Rectal smooth muscle tissue (tissue), 1 donor: ENCODE measurements around the gene UST.

ENCODE experiments used
- H3K27ac ChIP-seq: one replicate; pipeline ENCODE4 v1.7.0; 2013; ENCODE audit warnings: low read depth, low read length, inconsistent platforms
- H3K27me3 ChIP-seq: one replicate; pipeline ENCODE4 v1.7.0; 2013; ENCODE audit warnings: low read length; ENCODE audit not compliant: control insufficient read depth, insufficient read depth
- H3K36me3 ChIP-seq: one replicate; pipeline ENCODE4 v1.7.0; 2013; ENCODE audit warnings: low read length; ENCODE audit not compliant: control insufficient read depth, insufficient read depth
- H3K4me1 ChIP-seq: one replicate; pipeline ENCODE4 v1.7.0; 2013; ENCODE audit warnings: low read length; ENCODE audit not compliant: control insufficient read depth, insufficient read depth
- H3K4me3 ChIP-seq: one replicate; pipeline ENCODE4 v1.7.0; 2013; ENCODE audit warnings: low read length
- H3K9ac ChIP-seq: one replicate; pipeline ENCODE4 v1.7.0; 2013; ENCODE audit warnings: low read length

Gene UST

DNA sequence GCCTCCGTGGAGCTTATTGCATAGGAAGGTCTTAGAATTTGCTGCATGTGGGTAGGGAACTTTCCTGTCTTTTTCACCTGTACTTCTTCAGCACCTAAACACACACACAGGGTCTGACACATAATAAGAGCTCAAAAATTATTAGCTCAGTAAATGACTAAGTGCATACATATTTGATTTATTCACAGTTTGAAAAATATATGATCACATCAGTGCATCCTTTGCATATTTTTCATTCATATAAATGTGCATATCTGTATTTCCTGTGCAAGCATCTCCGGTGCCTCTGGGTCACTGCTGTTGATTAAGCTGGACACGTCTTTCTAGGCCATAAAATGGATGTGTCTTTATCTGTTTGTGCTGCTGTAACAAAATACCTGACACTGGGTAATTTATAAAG, 234.7 kb downstream of the UST start:
- H3K9ac ChIP-seq, result no peak overlapping the region
- no peaks in the 10 kb centered on the region for H3K4me1 ChIP-seq

DNA sequence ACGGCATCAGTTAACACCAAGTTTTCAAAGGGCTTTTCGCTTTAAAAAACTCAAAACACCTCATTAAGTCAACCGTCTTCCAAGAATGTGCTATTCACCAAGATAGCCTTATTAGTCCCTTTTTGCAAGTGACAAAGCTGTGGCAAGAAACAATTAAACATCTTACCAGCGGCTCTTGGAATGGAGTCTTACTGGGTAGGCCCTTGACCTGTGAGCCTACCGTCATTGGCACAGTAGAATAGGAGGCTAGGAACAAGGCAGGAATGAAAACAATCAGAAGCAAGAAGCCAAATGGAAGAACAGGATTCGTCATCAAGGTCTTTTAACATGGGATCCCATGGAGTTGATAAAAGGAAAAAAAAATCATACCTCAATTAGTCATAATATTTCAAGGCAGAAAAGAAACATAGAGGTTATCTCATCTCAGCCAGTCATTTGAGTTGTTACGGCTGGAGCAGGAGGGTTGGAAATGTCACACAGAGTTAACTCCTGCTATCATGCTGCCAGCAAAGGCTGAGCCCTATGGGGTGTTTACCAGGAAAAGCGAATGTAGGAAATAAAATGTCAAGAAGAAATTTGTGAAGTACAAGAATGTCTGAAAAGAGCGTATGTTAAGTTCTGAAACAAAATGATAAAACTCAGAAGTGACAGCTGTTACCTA, 236.4 kb downstream of the UST start:
- H3K27me3 ChIP-seq, result no peaks in the 10 kb centered on the region
- no peak overlapping the region for H3K27ac ChIP-seq
- no peak overlapping the region for H3K9ac ChIP-seq
- no peaks in the 10 kb centered on the region for H3K36me3 ChIP-seq
- no peak overlapping the region for H3K4me3 ChIP-seq
- H3K4me1 ChIP-seq, result no peaks in the 10 kb centered on the region

More for the DNA sequence above, 234.7 kb downstream of the UST start:
- no peak overlapping the region for H3K27ac ChIP-seq
- no peak overlapping the region for H3K4me3 ChIP-seq
- no peaks in the 10 kb centered on the region for H3K36me3 ChIP-seq
- H3K27me3 ChIP-seq, result no peaks in the 10 kb centered on the region

DNA sequence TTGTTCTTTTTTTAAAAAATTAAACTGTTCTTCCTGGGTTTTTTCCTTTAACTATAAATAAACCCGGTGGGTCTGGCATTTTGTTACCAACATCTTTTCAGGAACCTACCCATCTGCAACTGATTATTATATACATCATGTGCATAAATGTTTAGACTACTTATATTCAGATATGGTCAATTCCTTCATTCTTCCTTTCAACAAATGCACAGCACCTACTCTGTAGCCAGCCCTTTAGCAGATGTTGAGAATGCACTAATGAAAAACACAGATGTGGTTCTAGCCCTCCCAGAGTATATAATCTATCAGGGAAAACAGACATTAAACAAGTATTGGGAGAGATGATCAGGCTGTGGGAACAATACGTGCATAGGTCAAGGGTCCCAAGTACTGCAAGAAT, 237.1 kb downstream of the UST start:
- no peak overlapping the region for H3K4me3 ChIP-seq
- H3K9ac ChIP-seq, result no peak overlapping the region
- H3K27ac ChIP-seq, result no peak overlapping the region
- H3K36me3 ChIP-seq, result no peaks in the 10 kb centered on the region
- no peaks in the 10 kb centered on the region for H3K4me1 ChIP-seq
- no peaks in the 10 kb centered on the region for H3K27me3 ChIP-seq

DNA sequence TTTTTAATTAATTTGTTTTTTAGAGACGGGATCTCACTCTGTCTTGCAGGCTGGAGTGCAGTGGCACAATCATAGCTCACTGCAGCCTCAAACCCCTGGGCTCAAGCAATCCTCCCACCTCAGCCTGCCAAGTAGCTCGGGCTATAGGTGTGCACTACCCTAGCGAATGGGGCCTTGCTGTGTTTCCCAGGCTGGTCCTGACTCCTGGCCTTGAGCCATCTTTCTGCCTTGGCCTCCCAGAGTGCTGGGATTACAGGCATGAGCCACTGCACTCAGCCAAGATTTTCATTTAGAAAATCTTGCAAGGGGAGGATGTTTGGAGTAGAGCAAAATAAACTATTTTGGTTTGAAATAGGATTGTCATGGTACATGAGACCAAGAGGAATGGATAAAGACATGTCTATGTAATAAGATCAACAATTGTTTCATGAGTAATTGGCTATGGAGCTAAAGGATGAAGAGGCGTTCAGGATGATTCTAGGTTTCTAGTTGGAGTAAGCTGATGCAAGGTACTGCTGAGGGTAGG, 237.8 kb downstream of the UST start:
- no peak overlapping the region for H3K9ac ChIP-seq
- no peak overlapping the region for H3K27ac ChIP-seq
- no peaks in the 10 kb centered on the region for H3K36me3 ChIP-seq
- H3K27me3 ChIP-seq, result no peaks in the 10 kb centered on the region
- H3K4me1 ChIP-seq, result peaks cover 1% of the 10 kb centered on the region
- no peak overlapping the region for H3K4me3 ChIP-seq

DNA sequence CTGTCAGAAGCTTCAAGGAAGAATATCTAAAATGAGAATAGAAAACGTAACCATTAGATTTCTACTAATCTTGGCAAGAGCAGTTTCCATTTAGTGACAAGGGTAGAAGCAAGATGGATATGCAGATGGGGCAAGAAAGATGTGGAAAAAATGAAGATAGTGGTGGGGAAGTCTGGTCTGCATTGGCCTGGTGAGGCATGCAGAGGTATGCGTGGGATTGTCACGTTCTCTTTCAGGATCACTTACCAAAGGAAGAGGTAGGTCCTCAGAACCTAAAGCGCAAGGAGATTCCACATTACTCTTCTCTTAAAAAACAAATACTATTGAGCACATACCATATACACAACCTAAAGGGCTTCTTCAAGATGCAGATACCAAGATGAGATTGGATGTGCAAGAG, 238.7 kb downstream of the UST start:
- H3K9ac ChIP-seq, result no peak overlapping the region
- H3K4me1 ChIP-seq, result peaks cover 5% of the 10 kb centered on the region
- no peaks in the 10 kb centered on the region for H3K27me3 ChIP-seq
- no peak overlapping the region for H3K27ac ChIP-seq
- no peak overlapping the region for H3K4me3 ChIP-seq
- no peaks in the 10 kb centered on the region for H3K36me3 ChIP-seq

DNA sequence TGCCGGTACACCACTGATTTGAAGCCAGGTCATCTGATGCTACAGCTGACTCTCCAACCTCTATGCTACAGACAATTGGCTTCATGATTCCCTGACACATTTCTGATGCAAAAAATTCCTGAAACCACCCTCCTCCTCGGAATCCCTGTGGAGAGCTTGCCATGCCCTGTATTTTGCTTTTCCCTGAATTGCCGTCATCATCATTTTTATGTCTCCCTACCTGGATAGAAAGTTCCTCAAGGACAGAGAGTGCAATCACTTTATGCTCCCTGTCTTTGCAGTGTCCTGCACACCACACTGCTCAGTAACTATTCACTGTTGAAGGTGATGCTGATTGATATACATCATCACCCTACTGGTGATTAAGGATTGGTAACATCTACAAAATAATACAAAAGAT, 239.8 kb downstream of the UST start:
- no peak overlapping the region for H3K27ac ChIP-seq
- H3K9ac ChIP-seq, result no peak overlapping the region
- no peaks in the 10 kb centered on the region for H3K36me3 ChIP-seq
- peaks cover 5% of the 10 kb centered on the region for H3K4me1 ChIP-seq
- H3K27me3 ChIP-seq, result no peaks in the 10 kb centered on the region
- H3K4me3 ChIP-seq, result no peak overlapping the region

DNA sequence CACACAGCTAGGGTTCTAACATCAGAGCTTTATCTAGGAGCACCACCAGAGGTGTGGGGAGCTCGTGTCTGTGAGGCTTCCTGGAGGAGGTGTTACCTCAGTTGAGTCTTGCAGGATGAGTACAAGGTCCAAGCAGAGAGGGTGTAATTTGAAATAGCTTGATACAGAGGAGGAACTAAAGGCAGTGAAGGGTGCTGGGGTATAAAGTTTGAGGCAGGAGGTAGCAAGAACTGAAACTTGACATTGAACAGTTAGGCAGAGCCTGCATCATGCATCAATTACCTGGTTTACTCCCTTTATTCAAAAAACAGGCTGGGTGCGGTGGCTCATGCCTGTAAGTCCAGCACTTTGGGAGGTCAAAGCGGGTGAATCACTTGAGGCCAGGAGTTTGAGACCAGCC, 241.2 kb downstream of the UST start:
- H3K36me3 ChIP-seq, result no peaks in the 10 kb centered on the region
- peaks cover 5% of the 10 kb centered on the region for H3K4me1 ChIP-seq
- no peak overlapping the region for H3K9ac ChIP-seq
- no peaks in the 10 kb centered on the region for H3K27me3 ChIP-seq
- H3K4me3 ChIP-seq, result no peak overlapping the region
- no peak overlapping the region for H3K27ac ChIP-seq

DNA sequence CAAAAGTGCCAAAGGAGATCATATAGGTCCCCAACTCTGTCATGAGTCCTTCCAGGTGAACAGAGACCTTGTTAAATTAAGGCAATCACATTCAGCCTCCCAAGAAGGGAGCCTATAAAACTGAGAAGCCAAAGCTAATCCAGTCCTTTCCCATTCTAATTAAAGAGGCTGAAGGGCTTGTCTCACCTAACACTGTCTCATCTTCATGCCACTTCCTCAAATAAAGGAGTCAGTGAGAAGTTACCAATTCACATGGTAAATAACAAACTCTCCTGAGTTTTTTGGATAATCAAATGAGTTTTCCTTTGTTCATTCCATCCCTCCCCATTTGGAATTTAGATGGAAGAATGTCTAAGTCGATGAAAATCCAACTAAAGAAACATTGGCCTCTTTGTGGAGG, 242.8 kb downstream of the UST start:
- H3K4me1 ChIP-seq, result peaks cover 5% of the 10 kb centered on the region
- H3K4me3 ChIP-seq, result no peak overlapping the region
- no peak overlapping the region for H3K9ac ChIP-seq
- H3K27ac ChIP-seq, result no peak overlapping the region
- H3K36me3 ChIP-seq, result no peaks in the 10 kb centered on the region
- H3K27me3 ChIP-seq, result no peaks in the 10 kb centered on the region

DNA sequence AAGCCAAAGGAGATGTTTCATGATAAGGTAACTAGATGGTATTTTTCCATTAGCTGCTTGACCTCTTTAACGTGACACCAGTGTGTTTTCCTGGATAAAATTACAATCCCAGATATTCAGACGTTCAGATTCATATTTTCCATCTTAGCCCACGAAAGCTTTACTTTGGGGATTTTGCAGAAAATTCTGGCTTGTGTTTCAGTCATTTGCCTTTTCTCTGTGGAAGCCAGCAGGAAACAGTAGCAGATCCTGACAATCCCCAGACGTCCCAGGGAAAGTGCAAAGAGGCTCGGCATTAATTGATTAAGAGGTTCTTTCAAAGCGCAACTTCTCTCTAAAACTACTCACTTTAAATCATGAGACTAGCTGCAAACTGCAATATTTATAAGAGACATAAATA, 243.6 kb downstream of the UST start:
- Histone ChIP-seq H3K4me3 (no peak overlapping the region), H3K27ac (no peak overlapping the region), H3K9ac (no peak overlapping the region)

DNA sequence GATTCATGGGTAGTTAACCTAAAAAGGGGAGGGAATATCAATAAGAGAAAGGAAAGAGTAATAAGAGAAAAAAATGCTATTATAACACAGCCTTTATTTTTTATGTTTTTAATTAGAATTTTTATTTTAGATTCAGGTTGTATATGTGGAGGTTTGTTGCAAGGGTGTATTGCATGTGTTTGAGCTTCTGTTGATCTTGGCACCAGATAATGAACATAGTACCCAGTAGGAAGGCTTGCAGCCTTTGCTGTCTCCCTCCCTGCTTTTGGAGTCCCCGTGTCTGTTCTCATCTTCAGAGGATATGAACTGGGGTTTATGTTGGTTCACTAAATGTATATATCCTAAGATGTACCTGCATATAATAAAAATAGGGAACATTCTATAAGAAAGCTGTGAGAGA, 250.0 kb downstream of the UST start:
- no peak overlapping the region for H3K4me3 ChIP-seq
- H3K36me3 ChIP-seq, result peaks cover 3% of the 10 kb centered on the region
- H3K4me1 ChIP-seq, result peaks cover 14% of the 10 kb centered on the region
- no peak overlapping the region for H3K27ac ChIP-seq
- H3K27me3 ChIP-seq, result no peaks in the 10 kb centered on the region
- H3K9ac ChIP-seq, result no peak overlapping the region

More for the DNA sequence above, 243.6 kb downstream of the UST start:
- no peaks in the 10 kb centered on the region for H3K27me3 ChIP-seq
- no peaks in the 10 kb centered on the region for H3K36me3 ChIP-seq
- peaks cover 5% of the 10 kb centered on the region for H3K4me1 ChIP-seq

DNA sequence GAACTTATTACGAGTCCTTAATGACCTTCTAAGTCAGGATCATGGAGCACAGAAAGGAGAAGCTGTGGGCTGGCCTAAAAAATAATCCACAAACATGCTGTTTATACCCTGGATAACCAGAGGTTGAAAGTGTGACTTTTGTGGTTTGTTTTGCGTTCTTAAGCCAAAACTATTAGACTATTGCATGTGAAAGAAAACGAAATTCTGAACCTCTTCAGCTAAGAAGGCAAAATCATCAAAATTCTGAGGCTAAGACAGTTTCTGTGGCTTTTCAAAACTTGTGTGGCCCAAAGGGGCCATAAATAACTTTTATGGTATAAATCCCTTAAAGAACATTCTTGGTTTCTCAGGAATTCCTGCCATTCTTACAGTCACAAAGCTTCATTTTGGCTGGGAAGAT, 251.0 kb downstream of the UST start:
- no peak overlapping the region for H3K27ac ChIP-seq
- no peak overlapping the region for H3K4me3 ChIP-seq
- H3K36me3 ChIP-seq, result peaks cover 3% of the 10 kb centered on the region
- H3K4me1 ChIP-seq, result peaks cover 14% of the 10 kb centered on the region
- no peaks in the 10 kb centered on the region for H3K27me3 ChIP-seq
- no peak overlapping the region for H3K9ac ChIP-seq

DNA sequence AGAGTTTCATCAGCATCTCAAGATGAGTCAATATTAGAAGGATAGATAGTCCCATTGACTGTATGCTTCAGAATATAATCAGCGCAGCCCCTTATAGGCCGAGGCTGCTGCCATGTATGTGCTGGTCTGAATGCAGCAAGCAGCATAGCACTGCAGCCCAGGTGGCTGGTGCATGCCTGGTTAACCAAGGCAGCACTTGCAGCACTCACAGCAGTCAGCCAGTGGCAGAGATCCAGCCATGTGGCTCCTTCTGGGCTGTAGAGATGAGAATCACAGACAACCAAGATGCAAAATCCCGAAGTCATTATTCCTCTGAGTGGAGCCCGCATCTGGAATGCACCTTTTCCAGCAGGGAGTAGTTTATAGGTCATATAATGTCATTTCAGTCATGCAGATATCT, 251.9 kb downstream of the UST start:
- H3K9ac ChIP-seq, result no peak overlapping the region
- no peaks in the 10 kb centered on the region for H3K27me3 ChIP-seq
- no peak overlapping the region for H3K27ac ChIP-seq
- peaks cover 3% of the 10 kb centered on the region for H3K36me3 ChIP-seq
- no peak overlapping the region for H3K4me3 ChIP-seq
- H3K4me1 ChIP-seq, result peaks cover 14% of the 10 kb centered on the region

DNA sequence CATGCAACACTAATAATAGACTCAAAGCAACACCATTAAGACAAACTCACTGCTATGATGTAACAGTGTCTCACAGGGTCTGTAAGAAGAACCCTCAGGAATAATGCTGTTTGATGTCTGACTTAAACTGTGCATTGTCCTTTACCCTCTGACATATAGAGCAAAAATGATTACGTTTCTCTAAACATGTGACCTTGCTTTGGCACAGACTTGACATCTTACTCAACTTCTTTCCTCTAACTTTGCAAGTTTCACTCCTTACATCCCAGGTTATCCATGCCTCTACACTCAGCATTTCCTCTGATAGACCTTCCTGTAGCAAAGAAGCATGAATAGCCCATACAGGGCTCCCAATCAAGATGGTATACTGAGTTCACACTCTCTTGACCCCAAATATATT, 252.7 kb downstream of the UST start:
- no peak overlapping the region for H3K9ac ChIP-seq
- H3K4me3 ChIP-seq, result no peak overlapping the region
- peaks cover 3% of the 10 kb centered on the region for H3K36me3 ChIP-seq
- H3K27me3 ChIP-seq, result no peaks in the 10 kb centered on the region
- peak overlapping the region; percentile 16 for H3K27ac ChIP-seq
- peaks cover 14% of the 10 kb centered on the region for H3K4me1 ChIP-seq
